NCI-H524 treated with DMSO at 0.1 percent for 48 hours (cell line): Measurements from ENCODE around the gene CRYGC.
"Not testable (repeated sequence)": the region's sequence is repeated elsewhere in the genome, so short reads cannot be mapped to it uniquely, and the experiment has no call there.

Experiments used
- DNase-seq: peaks from one replicate; lab custom pipeline; 2025; lab: John Stamatoyannopoulos, UW

The CRYGC gene, protein sequence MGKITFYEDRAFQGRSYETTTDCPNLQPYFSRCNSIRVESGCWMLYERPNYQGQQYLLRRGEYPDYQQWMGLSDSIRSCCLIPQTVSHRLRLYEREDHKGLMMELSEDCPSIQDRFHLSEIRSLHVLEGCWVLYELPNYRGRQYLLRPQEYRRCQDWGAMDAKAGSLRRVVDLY

GRCh38 chr2:208129744-208130711 lies at the start of gene CRYGC:
CRYGC (minus strand) TSS chr2:208129828; CDS start chr2:208129792, 36 bp downstream.
- DNase-seq, result no peak

GRCh38 chr2:208179028-208179609 lies 49.5 kb upstream of the CRYGC start:
- DNase-seq, result no peak

GRCh38 chr2:208175840-208176153 lies 46.2 kb upstream of the CRYGC start:
- DNase-seq, result no peak

DNA sequence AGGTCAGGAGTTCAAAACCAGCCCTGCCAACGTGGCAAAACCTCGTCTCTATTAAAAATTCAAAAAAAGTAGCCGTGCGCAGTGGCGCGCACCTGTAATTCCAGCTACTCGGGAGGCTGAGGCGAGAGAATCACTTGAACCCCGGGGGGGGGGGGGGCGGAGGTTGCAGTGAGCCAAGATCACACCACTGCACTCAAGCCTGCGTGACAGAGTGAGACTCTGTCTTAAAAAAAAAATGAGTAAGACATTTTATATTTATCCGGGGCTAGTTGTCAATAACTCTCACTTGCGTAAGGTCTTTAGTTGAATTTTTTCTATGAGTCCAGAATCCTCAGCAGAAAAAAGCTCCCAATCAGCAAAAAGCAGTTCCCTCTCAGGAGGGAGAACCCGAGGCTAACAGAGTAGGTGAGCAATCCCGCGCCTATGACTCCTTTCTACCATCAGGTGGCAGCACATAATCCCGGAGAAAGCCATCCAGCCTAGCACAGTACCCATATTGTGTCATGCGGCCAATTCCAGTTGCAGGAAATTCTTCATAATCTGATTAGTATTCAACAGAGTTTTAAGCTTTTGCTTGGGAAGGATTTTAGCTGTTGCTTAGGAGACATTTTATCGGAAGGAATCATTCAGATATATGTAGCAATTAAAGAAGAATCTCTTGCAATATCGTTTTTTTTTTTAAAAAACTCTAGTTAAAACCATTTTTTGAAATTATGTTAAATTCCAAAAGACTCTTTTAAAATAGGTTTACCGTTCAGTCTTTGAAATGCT lies 45.6 kb upstream of the CRYGC start:
- peak; percentile 47 for DNase-seq

- DNase-seq, result no peak
Measured at GRCh38 chr2:208174144-208174543, 44.5 kb upstream of the CRYGC start.

DNA sequence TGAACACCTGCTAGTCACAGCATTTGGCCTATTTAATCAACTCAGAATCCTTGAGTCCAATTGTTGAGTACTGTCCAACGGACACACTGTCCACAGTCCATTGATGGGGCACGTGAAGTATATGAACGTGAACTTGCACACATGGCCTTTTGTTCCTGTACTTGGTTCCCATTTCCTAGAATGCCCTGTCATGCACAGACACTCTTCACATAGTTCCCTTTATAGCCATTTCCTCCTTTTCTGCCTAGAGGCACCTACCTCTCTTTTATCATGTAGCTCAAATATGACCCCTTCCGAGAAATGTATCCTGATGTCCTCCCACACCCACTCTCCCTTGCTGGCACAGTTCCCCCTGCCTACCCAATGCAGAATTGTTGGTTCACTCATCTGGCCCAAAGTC lies 42.5 kb upstream of the CRYGC start:
- no peak for DNase-seq

GRCh38 chr2:208164951-208165755 lies 35.5 kb upstream of the CRYGC start:
- DNase-seq, result no peak

DNA sequence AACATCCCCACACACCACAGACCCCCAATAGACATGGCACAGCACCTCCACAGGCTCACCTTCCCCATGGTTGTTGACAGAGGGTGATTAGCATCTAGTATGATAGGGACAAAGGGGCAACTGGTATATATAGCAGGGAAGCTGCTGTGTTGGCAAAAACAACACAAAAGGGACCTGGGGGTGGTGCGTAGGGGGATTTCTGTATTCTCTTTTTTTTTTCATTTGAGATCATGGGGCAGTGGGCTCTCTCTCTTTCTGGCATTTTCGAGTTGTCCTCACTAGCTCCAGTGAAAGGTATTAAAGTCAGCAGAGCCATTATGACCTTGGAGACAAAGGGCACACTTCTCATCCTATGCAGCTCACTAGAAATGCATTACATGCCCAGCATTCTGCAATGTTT lies 33.9 kb upstream of the CRYGC start, which contains the start of gene CRYGA:
Gene CRYGA, minus strand, starts transcription at position 101 of the 400 bp plus-strand sequence. Its CDS starts 33 bp downstream, at position 68.
- no peak for DNase-seq

- no peak for DNase-seq
Measured at GRCh38 chr2:208156439-208156838, 26.8 kb upstream of the CRYGC start.

DNA sequence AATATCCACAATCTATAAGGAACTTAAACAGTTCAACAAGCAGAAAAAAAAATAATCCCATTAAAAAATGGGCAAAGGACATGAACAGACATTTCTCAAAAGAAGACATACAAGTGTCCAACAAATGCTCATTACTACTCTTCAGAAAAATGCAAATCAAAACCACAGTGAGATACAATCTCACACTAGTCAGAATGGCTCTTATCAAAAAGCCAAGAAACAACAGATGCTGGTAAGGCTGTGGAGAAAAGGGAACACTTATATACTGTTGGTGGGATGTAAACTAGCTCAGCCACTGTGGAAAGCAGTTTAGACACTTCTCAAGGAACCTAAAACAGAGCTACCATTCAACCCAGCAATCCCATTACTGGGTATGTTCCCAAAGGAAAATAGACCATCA lies 23.5 kb upstream of the CRYGC start:
- no peak for DNase-seq

- DNase-seq, result no peak
Measured at GRCh38 chr2:208150956-208151355, 21.3 kb upstream of the CRYGC start.

- DNase-seq, result no peak
Measured at GRCh38 chr2:208150094-208150493, 20.5 kb upstream of the CRYGC start.

DNA sequence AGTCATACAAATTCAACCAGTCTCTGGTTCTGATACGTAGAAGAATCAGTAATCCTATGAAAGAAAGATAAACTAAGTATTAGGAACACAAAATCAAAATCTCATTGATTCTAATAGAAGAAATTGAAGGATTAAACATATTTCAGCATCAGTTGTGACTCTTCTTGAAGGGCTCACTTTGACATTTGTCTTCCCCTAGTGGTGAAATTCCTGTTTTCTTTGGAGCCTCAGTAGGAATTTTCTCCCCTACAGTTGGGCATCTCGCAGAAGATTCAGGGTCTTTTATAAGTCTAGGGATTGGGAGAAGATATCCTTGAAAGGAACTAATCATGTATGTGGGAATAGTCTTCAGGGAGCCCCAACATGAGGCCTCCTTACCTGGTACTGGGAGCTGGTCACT lies 19.2 kb upstream of the CRYGC start:
- DNase-seq, result no peak

GRCh38 chr2:208147759-208148158 lies 18.1 kb upstream of the CRYGC start:
- DNase-seq, result no peak

- no peak for DNase-seq
Measured at GRCh38 chr2:208147008-208147407, 17.4 kb upstream of the CRYGC start.

GRCh38 chr2:208146006-208146405 lies 16.4 kb upstream of the CRYGC start, which contains the start of gene CRYGB:
CRYGB (minus strand) TSS chr2:208146158; CDS start chr2:208146120, 38 bp downstream.
- no peak for DNase-seq

GRCh38 chr2:208142925-208143799 lies 13.5 kb upstream of the CRYGC start:
- no peak for DNase-seq

DNA sequence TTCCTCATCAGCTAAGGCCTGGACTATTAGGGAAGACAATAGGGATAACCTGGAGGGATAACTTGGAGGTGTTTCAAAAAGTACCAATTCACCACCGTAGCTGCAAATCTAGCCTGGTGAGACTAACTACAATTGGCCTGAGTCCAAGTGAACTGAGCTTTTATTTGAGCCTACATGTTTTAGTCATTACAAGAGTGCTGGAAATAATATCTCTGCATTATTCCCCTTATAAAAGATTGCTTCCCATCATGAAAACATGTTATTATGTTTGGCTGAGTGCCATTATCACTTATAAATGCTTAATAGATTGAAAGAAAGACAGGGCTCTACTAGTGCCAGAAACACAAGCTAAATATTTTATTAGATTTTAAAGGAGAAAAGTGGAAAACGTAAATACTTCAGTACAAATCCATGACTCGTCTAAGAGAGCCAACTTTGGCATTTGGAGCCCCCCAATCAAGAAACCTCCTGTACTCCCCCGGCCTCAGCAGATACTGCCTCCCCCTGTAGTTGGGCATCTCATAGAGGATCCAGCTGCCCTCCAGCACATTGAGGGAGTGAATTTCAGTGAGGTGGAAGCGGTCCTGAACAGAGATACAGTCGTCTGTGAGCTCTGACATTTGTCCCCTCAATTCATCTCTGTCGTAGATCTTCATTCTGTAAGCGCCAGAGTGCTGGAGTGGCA lies 12.8 kb upstream of the CRYGC start:
- no peak for DNase-seq

GRCh38 chr2:208139447-208139846 lies 9.8 kb upstream of the CRYGC start:
- no peak for DNase-seq

GRCh38 chr2:208138334-208138733 lies 8.7 kb upstream of the CRYGC start:
- not testable (repeated sequence) for DNase-seq
